Measurements from ENCODE around the gene GRM8.

Gene GRM8

GRCh38 chr7:126656165-126656564, 596.6 kb downstream of the GRM8 start:
- DNase-seq = no peak

GRCh38 chr7:126637538-126637937, 615.2 kb downstream of the GRM8 start:
- DNase-seq = no peak

GRCh38 chr7:126635545-126635944, 617.2 kb downstream of the GRM8 start:
- no peak for DNase-seq

GRCh38 chr7:126608339-126608776, 644.4 kb downstream of the GRM8 start:
- no peak for DNase-seq

- no peak for DNase-seq
Observed at GRCh38 chr7:126606331-126606730, 646.4 kb downstream of the GRM8 start.

GRCh38 chr7:126605553-126605952, 647.2 kb downstream of the GRM8 start:
- DNase-seq = no peak

- DNase-seq = no peak
Observed at GRCh38 chr7:126605056-126605455, 647.7 kb downstream of the GRM8 start.

GRCh38 chr7:126589068-126589684, 663.6 kb downstream of the GRM8 start:
- DNase-seq = no peak

GRCh38 chr7:126578338-126578737, 674.4 kb downstream of the GRM8 start:
- no peak for DNase-seq

GRCh38 chr7:126574276-126575250, 678.2 kb downstream of the GRM8 start:
- no peak for DNase-seq

GRCh38 chr7:126570845-126571244, 681.9 kb downstream of the GRM8 start:
- DNase-seq = no peak

- no peak for DNase-seq
Observed at GRCh38 chr7:126569402-126569801, 683.3 kb downstream of the GRM8 start.

GRCh38 chr7:126557271-126557670, 695.5 kb downstream of the GRM8 start:
- no peak for DNase-seq

GRCh38 chr7:126541406-126541805, 711.3 kb downstream of the GRM8 start:
- DNase-seq = no peak

- DNase-seq = no peak
Observed at GRCh38 chr7:126535176-126535575, 717.6 kb downstream of the GRM8 start.

- DNase-seq = no peak
Observed at GRCh38 chr7:126533715-126534114, 719.0 kb downstream of the GRM8 start.

- DNase-seq = no peak
Observed at GRCh38 chr7:126529833-126530232, 722.9 kb downstream of the GRM8 start.

GRCh38 chr7:126529254-126529653, 723.5 kb downstream of the GRM8 start:
- no peak for DNase-seq

- DNase-seq = no peak
Observed at GRCh38 chr7:126525906-126526305, 726.8 kb downstream of the GRM8 start.

- no peak for DNase-seq
Observed at GRCh38 chr7:126524967-126525366, 727.8 kb downstream of the GRM8 start.

- no peak for DNase-seq
Observed at GRCh38 chr7:126511046-126511445, 741.7 kb downstream of the GRM8 start.

GRCh38 chr7:126501617-126502016, 751.1 kb downstream of the GRM8 start:
- DNase-seq = no peak

GRCh38 chr7:126499481-126499880, 753.3 kb downstream of the GRM8 start:
- no peak for DNase-seq

GRCh38 chr7:126495733-126496132, 757.0 kb downstream of the GRM8 start:
- DNase-seq = no peak
